ENCODE measurements around the gene PIGK. TPM values are rescaled to one million over a fixed set of nuclear protein-coding genes. Genes with fewer than 3 reads are reported as not detected.

Gene PIGK
- total RNA-seq: 10 to 100 TPM in 2 of 4 donors, 1 to 10 TPM in 2; 5.1 to 21.1 (median 7.7) TPM

GRCh38 chr1:77219166-77219887, at the start of gene PIGK:
PIGK (minus strand) TSS chr1:77219430; CDS start chr1:77219402, 28 bp downstream.
- peak within 1 kb of the TSS; percentile 60 for H3K4me3 ChIP-seq (ENCODE audit: low read depth, poor library complexity, severe bottlenecking)
- WGBS, 2 donors: 0 to 1% methylated on average over 28 of the region's 31 CpGs
- peak; percentile 85 to 96 for DNase-seq (ENCODE audit: low spot score in 2 of 2)
- intact Hi-C loops (cut with DNase I; ENCODE audit: low total_unique reads): no loop called here
- TF ChIP-seq CTCF (IDR thresholded peaks at IDR 0.05): no peak
- no peak for TF ChIP-seq POLR2A (IDR thresholded peaks at IDR 0.05)

- WGBS, 2 donors: 63 to 67% methylated on average over 1 of the region's 1 CpG
- intact Hi-C loops (cut with DNase I; ENCODE audit: low total_unique reads): no loop called here
- no peak for DNase-seq (ENCODE audit: low spot score in 2 of 2)
- no peak overlapping the region for H3K4me3 ChIP-seq (ENCODE audit: low read depth, poor library complexity, severe bottlenecking)
- TF ChIP-seq POLR2A (IDR thresholded peaks at IDR 0.05): no peak
- no peak for TF ChIP-seq CTCF (IDR thresholded peaks at IDR 0.05)
These were observed 47.8 kb upstream of the PIGK start for GRCh38 chr1:77267035-77267434.

GRCh38 chr1:77265180-77265579, 46.0 kb upstream of the PIGK start:
- H3K4me3 ChIP-seq (ENCODE audit: low read depth, poor library complexity, severe bottlenecking): no peak overlapping the region
- TF ChIP-seq POLR2A (IDR thresholded peaks at IDR 0.05): no peak
- TF ChIP-seq CTCF (IDR thresholded peaks at IDR 0.05): no peak
- 63% methylated on average over 1 of the region's 1 CpG for WGBS, 2 donors
- no peak for DNase-seq (ENCODE audit: low spot score in 2 of 2)
- intact Hi-C loops (cut with DNase I; ENCODE audit: low total_unique reads): no loop called here

- 83 to 87% methylated on average over 1 of the region's 1 CpG for WGBS, 2 donors
- no peak for DNase-seq (ENCODE audit: low spot score in 2 of 2)
- intact Hi-C loops (cut with DNase I; ENCODE audit: low total_unique reads): no loop called here
- TF ChIP-seq POLR2A (IDR thresholded peaks at IDR 0.05): no peak
- TF ChIP-seq CTCF (IDR thresholded peaks at IDR 0.05): no peak
- H3K4me3 ChIP-seq (ENCODE audit: low read depth, poor library complexity, severe bottlenecking): no peak overlapping the region
These were observed 44.5 kb upstream of the PIGK start for GRCh38 chr1:77263708-77264107.

- 81 to 83% methylated on average over 1 of the region's 1 CpG for WGBS, 2 donors
- no peak overlapping the region for H3K4me3 ChIP-seq (ENCODE audit: low read depth, poor library complexity, severe bottlenecking)
- TF ChIP-seq CTCF (IDR thresholded peaks at IDR 0.05): no peak
- TF ChIP-seq POLR2A (IDR thresholded peaks at IDR 0.05): no peak
- intact Hi-C loops (cut with DNase I; ENCODE audit: low total_unique reads): no loop called here
- no peak for DNase-seq (ENCODE audit: low spot score in 2 of 2)
These were observed 34.0 kb upstream of the PIGK start for GRCh38 chr1:77253211-77253610.

- 79 to 94% methylated on average over 1 of the region's 1 CpG for WGBS, 2 donors
- no peak overlapping the region for H3K4me3 ChIP-seq (ENCODE audit: low read depth, poor library complexity, severe bottlenecking)
- intact Hi-C loops (cut with DNase I; ENCODE audit: low total_unique reads): no loop called here
- no peak for DNase-seq (ENCODE audit: low spot score in 2 of 2)
- TF ChIP-seq POLR2A (IDR thresholded peaks at IDR 0.05): no peak
- TF ChIP-seq CTCF (IDR thresholded peaks at IDR 0.05): no peak
These were observed 30.9 kb upstream of the PIGK start for GRCh38 chr1:77250126-77250525.
